Measurements from ENCODE around the gene VN1R4. TPM values are rescaled to one million over a fixed set of nuclear protein-coding genes. Genes with fewer than 3 reads are reported as not detected.
A peak's percentile ranks its signal among the peaks of the same experiment; 100 is the strongest.
"Not testable (repeated sequence)": the region's sequence is repeated elsewhere in the genome, so short reads cannot be mapped to it uniquely, and the experiment has no call there.

Gene VN1R4, protein sequence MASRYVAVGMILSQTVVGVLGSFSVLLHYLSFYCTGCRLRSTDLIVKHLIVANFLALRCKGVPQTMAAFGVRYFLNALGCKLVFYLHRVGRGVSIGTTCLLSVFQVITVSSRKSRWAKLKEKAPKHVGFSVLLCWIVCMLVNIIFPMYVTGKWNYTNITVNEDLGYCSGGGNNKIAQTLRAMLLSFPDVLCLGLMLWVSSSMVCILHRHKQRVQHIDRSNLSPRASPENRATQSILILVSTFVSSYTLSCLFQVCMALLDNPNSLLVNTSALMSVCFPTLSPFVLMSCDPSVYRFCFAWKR
- total RNA-seq, result not detected

DNA sequence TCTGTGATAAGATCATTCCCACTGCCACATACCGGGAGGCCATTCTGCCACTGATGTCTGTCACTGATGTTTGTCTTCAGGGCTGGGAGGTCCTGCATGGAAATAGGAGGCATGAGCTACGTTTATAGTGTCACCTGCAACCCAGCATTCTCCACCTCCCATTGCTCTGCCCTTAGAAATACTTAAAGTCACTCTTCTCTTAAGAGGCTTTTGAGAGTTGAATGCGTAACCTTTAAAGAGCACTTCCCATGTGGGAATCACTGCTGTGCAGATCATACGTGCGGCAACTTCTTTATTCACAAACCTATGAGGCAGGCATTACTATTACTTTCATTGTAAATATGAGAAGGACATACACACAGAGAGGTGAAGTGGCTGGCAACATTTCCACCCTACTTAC is at the start of gene VN1R4:
VN1R4 (minus strand) TSS at position 101 of the 400 bp plus-strand sequence; CDS start at position 43, 58 bp downstream.
- not testable (repeated sequence) for DNase-seq

DNA sequence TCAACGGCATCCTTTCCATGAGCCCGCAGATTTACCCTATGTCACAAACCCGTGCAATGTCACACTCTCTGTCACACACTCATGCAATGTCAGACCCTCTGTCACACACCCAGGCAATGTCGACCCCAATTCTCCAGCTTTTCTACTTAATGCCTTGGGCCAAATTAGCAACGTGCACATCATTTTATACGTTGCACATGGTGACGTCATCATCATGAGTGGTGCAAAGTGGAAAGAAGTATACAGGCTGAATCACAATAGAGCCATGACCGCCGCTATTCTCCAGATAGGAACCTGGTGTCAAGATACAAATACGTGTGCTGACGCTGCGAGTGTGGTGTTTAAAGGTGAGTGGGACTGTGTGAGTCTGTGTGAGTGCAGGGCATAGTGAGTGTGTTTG is 44.4 kb upstream of the VN1R4 start:
- DNase-seq, result no peak

DNA sequence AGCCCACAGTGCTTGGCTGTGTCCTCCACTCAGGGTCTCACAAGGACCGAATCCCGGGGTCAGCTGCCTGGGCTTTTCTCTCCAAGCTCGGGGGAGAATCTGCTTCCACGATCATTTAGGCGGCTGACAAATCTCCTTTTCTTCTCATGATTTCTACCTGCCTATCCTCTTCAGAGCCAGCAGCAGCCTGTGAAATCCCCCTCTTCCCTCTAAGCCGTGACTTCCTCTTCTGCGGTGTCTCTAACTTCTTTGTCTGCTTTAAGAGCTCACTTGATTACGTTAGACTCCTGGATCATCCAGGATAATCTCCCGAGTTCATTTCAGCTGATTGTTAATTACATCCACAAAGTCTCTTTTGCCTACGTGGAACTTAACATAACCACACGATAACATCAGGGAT is 43.5 kb upstream of the VN1R4 start:
- DNase-seq, result no peak

DNA sequence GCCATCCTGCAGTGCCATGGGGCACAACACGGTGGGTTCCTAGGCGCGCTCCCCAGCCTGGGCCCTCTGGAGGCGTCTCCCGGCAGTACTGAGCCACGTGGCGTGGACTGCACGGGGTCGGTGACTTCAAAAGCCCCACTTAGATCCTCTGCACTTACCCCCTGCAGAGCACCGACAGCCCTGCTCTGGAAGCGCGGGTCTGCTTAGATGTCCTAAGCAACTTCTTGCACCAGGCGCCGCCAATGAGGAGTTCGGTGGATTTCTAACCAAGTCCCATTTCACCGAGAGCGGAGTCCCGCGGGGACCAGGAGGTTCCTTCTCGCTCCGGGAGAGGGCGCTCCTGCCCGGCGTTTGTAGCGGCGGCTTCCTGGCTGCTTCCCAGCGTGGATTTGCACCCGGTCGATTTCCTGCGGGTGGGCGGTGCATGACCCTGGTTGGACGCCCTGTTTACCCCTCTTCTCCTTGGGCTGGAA is 40.9 kb upstream of the VN1R4 start:
- DNase-seq, result peak; percentile 52

DNA sequence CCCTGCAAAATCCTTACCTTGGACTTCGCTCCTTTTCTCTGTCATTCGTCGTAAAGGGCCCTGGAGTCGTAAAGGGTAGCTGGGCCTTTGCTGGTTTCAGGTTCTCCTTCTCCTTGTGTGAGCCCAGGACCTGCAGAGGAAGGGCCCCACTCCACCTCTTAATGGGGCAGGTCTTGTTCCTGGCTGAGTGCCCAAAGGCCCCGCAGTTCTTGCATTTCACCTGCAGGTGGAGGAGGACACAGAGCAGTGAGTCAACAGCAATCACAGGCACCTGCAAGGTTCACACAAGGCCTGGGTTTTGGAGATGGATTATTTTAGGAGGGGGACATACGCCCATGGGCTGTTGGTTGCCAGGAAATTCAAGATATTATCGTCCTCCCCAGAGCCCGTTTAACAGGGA is 33.8 kb upstream of the VN1R4 start:
- DNase-seq, result not testable (repeated sequence)

DNA sequence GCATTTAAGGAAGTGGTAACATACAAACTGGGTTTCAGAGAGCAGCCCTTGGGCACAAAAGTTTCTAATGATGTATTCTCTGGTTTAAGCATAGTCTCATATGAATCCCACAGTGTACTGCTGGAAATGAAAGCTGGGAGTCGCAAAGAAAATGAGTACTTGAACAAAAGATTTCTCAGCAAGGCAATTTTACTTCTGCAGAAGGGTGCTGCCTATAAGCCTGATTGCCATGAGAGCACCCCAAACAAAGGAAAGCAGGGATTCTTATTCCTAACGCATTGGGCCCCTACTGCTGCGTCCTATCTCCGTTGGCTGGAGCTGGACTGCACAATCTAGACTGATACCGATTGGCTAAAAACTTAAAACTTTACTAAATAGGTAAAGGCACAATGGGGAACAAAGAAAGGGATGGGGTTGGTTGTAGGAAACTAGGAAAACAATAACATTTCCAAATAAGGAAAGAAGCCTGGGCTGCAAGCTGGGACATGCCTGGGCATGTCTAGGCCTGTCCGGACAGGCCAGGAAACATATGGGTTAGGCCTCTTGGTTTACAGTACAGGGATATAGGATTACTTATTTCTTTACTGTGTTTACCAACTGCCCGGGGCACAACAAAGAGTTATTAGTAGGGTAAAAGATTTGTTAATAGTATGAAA is 27.4 kb upstream of the VN1R4 start:
- DNase-seq, result no peak

DNA sequence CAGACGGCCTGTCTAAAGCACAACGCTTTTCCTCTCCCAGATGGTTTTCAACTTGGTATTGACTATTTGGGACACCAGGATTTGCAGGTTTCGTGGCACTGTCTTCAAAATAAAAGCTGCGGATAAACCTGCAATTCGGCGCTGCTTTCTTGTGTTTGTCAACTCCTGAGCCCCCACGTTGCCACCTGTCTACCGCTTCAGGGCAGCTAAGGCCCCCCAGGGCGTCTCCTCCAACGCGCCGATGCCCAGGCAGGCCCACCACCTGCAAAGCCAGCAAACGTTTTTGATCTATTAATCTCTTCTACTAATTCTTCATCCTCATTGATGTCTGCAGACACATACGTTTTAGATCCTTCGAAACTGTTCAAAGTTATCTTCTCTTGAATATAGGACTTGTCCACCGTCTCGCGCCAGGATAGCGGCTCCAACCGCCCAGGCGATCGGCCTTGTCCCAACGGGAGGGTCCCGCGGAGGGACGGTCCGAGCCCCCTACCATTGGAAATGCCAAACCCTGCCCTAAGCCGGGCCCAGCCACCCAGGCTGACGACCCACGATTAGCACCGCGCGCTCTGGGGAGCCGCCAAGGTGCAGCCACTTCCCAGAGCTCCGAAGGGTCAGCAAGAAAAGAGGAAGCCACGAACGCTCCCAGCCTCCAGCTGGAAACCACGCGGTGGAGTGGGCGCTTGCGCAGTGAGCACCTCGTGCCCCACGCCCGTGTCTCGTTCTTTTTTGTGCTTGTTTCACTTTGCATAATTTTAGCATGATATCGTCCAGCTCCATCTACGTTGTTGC is 23.4 kb upstream of the VN1R4 start:
- DNase-seq, result no peak

DNA sequence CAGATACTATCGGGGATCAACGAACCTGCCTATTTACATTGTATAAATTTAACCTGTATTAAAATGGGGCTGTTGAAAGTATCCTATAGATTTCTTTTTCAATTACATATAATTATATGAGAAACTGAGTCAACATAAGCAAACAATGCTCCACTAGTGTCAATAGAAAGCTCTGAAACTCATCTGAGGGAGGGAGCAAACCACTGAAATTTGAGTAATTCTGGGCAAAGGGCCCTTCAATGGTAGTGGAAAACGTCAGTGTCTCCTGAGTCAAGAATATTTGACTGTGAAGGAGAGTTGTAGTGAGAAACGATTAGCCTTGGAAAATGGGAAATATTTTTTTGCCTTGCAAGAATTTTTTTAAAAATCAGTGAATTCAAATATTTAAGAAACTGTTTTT is 17.6 kb upstream of the VN1R4 start:
- DNase-seq, result peak; percentile 22

DNA sequence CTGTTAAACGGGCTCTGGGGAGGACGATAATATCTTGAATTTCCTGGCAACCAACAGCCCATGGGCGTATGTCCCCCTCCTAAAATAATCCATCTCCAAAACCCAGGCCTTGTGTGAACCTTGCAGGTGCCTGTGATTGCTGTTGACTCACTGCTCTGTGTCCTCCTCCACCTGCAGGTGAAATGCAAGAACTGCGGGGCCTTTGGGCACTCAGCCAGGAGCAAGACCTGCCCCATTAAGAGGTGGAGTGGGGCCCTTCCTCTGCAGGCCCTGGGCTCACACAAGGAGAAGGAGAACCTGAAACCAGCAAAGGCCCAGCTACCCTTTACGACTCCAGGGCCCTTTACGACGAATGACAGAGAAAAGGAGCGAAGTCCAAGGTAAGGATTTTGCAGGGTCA is 14.4 kb upstream of the VN1R4 start:
- not testable (repeated sequence) for DNase-seq

DNA sequence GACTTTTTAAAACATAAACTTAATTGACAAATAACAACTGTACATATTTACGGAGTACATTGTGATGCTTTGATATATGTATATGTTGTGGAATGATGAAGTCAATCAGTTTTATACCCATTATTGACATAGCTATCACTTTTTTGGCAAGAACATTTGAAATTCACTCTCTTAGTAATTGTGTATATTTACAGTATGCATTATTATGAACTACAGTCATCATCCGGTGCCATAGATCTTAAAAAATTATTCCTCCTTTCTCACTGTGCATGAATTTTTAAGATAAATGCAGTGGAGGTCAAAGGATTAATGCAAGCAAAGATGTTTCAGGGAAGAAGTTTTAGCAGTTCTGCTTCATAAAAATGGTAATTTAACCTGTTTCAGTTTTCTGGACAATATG is 8.0 kb upstream of the VN1R4 start:
- no peak for DNase-seq

DNA sequence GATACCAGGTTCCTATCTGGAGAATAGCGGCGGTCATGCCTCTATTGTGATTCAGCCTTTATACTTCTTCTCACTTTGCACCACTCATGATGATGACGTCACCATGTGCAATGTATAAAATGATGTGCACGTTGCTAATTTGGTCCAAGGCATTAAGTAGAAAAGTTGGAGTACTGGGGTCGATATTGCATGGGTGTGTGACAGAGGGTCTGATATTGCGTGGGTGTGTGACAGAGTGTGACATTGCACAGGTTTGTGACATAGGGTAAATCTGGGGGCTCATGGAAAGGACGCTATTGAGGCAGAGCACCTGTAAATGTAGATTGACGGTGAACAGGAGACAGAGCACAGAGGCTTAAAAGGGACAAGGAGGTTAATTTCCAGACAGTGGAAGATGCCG is 4.5 kb upstream of the VN1R4 start:
- no peak for DNase-seq

DNA sequence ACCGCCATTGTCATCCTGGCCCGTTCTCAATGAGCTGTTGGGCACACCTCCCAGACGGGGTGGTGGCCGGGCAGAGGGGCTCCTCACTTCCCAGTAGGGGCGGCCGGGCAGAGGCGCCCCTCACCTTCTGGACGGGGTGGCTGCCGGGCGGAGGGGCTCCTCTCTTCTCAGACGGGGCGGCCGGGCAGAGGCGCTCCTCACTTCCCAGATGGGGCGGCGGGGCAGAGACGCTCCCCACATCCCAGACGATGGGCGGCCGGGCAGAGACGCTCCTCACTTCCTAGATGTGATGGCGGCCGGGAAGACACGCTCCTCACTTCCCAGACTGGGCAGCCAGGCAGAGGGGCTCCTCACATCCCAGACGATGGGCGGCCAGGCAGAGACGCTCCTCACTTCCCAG is 2.3 kb upstream of the VN1R4 start:
- not testable (repeated sequence) for DNase-seq

DNA sequence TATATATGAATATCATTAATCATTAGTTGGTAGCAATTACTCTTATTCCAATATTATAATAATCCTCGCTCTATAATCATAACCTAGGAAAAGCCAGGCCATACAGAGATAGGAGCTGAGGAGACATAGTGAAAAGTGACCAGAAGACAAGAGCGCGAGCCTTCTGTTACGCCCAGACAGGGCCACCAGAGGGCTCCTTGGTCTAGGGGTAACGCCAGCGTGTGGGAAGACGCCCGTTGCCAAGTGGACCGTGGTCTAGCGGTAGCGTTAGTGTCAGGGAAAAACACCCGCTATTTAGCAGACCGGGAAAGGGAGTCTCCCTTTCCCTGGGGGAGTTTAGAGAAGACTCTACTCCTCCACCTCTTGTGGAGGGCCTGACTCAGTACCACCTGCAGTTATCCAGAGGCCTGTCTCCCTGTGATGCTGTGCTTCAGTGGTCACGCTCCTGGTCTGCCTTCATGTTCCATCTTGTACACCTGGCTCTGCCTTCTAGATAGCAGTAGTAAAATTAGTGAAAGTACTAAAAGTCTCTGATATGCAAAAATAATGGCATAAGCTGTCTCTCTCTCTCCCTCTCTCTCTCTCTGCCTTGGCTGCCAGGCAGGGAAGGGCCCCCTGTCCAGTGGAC is 9.7 kb downstream of the VN1R4 start, which contains the start of gene VN1R2:
VN1R2 (plus strand) TSS at position 578 of the 628 bp plus-strand sequence. CDS start 84 bp downstream, outside the sequence.
- DNase-seq, result not testable (repeated sequence)

DNA sequence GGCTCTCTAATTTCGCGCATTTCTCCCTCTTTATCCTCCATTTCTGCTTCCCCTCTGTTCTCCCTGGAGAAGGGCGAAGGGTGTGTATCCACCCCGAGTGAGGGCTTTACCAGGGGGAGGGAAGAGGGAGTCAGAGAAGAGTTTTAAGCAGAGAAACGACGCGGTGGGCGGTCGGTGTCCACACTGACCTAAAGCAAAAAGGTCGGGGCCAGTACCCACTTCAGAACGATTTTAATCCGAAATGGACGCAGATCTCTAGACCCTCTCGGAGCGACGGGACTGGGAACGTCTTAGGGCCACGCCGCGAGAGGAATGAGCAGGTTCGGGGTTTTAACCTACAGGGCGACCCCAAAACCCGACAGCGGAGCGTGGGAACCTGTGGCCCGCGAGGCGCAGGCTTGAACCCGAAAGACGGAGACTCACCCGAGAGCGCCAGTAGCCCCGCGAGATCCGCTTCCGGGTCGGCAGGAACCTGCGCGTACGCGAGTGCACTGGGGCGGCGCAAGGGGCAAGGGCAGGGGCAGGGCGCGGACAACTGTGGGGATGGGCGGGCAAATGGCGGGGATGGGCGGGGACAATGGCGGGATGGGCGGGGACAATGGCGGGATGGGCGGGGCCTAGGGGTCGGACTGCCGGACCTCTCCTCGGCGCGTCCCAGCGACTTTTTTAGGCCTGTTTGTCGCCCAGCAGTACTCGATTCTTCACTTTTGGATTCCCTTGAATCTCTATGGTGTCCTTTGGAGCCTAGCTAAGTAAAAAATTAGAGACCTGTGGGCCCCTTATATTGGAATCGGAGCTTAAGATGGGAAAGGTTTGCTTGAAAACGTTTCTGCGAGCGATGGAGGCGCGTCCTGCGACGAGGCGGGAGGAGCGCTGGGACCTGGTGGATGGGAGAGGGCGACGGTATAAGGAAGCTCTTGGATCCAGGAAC is 12.8 kb downstream of the VN1R4 start, which contains the start of gene ZNF677:
ZNF677 (minus strand) TSS at position 463 of the 931 bp plus-strand sequence. CDS start 3,323 bp downstream, outside the sequence.
- peak; percentile 94 for DNase-seq

DNA sequence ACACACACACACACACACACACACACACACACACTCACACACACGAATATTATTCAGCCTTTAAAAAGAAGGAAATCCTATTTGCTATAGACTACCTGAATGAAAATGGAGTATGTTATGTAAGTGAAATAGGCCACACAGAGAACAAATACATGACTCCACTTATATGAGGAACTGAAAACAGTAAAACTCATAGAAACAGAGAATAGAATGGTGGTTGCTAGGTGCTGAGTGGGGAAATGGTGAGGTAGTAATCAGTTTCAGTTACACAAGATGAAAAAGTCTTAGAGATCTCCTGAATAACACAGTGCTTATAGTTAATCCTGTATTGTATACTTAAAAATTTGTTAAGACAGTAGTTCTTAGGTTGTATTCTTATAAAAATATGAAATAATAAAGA is 21.0 kb downstream of the VN1R4 start:
- DNase-seq, result no peak

DNA sequence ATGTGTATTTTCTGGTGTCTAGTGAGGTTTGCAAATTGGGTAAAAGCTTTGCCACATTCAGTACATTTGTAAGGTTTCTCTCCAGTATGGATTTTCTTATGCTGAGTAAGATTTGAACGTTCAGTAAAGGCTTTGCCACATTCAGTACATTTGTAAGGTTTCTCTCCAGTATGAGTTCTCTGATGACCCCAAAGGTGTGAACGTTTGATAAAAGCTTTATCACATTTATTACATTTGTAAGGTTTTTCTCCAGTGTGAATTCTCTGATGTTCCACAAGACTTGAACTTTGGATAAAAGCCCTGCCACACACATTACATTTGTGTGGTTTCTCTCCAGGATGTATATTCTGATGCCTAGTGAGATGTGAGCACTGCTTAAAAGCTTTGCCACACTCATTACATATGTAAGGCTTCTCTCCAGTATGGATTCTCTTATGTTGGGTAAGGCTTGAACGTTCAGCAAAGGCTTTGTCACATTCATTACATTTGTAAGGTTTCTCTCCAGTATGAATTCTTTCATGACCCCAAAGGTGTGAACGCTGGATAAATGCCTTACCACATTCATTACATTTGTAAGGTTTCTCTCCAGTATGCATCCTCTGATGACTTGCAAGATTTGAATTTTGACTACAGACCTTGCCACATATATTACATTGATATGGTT is 30.3 kb downstream of the VN1R4 start:
- no peak for DNase-seq

DNA sequence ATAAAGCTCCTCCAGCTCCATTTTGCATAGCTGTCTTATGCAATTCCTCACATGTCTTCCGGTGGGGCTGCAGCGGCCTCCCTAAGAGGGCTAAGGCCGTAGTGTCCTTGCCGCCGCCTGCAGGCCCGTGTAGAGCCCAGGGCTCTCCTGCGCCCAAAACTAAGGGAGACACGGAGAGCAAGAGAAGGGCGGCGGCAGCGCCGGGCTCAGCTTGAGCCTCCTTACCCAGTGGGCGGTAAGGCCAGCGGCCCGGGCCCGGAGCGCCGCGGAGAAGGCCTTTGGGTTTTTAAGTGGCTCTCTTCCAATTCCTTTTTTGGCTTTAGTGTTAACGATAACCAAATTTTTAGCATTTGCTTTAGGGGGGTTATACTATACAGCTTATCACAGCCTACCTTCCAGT is 42.9 kb downstream of the VN1R4 start:
- DNase-seq, result no peak

DNA sequence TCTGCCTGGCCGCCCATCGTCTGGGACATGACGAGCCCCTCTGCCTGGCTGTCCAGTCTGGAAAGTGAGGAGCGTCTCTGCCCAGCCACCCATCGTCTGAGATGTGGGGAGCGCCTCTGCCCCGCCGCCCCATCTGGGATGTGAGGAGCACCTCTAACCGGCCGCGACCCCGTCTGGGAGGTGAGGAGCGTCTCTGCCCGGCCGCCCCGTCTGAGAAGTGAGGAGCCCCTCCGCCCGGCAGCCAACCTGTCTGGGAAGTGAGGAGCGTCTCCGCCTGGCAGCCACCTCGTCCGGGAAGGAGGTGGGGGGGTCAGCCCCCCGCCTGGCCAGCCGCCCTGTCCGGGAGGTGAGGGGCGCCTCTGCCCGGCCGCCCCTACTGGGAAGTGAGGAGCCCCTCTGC is 44.8 kb downstream of the VN1R4 start:
- DNase-seq, result not testable (repeated sequence)

All from tongue (tissue), 2 donors.